Measurements from ENCODE around the gene DNAH5.

DNA sequence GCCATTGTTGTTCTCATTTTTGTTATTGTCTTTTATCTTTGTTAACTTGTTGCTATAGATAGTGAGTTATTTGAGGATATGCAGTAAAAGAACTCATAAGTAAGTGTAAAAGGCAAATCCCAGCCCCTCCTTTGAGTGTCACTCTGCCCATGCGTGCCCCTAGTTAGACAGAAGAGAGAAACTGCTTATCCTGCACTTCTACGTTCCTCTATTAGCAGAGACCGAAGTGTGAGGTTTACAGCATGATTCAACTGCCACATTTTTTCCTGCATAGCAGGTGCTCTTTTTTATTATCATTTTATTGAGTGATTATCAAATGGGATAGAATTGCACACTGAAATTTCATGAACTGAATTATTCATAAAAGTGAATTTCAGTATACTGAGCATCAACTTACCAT is 12.0 kb upstream of the DNAH5 start:
- no peak for TF ChIP-seq CTCF (IDR thresholded peaks at IDR 0.05)
- no peak for TF ChIP-seq POLR2A (IDR thresholded peaks at IDR 0.05)

Measured in right lobe of liver (tissue), 4 donors.